Erythroblast (primary cell): Measurements from ENCODE around the gene SETD5.

Source experiments
- GATA1 ChIP-seq: IDR thresholded peaks from 2 replicates; pipeline ENCODE4 v1.6.1; 2011; ENCODE audit warnings: low read depth, mild to moderate bottlenecking, control low read depth, low read length, moderate library complexity
- POLR2A ChIP-seq: IDR thresholded peaks from 2 replicates; pipeline ENCODE4 v1.6.1; 2011; ENCODE audit warnings: mild to moderate bottlenecking, low read length

GRCh38 chr3:9399337-9399703, 1.9 kb downstream of the SETD5 start:
- TF ChIP-seq POLR2A, result no peak
- no peak for TF ChIP-seq GATA1
